ENCODE measurements around the gene KMT2C. TPM values are rescaled to one million over a fixed set of nuclear protein-coding genes. Genes with fewer than 3 reads are reported as not detected.

Gene KMT2C
- total RNA-seq, 1 experiment from 2014 or later: 45.4 TPM

GRCh38 chr7:152176797-152177196 is 259.0 kb downstream of the KMT2C start:
- ChIA-PET POLR2A (no interaction called here), CTCF (no interaction called here)
- ATAC-seq (no peak), DNase-seq (ENCODE audit: low spot score) (no peak)
- Mint-ChIP-seq H3K4me3 (no peak overlapping the region), H3K27me3 (ENCODE audit: low read depth) (no peaks in the 10 kb centered on the region), H3K9me3 (no peaks in the 10 kb centered on the region), H3K4me1 (no peaks in the 10 kb centered on the region), H3K36me3 (peaks cover 43% of the 10 kb centered on the region), H3K27ac (no peak overlapping the region)
- no peak for TF ChIP-seq ZBTB21 (CRISPR knock-in tag; IDR thresholded peaks at IDR 0.05; ENCODE audit: borderline replicate concordance)
- TF ChIP-seq, protein P1, sequence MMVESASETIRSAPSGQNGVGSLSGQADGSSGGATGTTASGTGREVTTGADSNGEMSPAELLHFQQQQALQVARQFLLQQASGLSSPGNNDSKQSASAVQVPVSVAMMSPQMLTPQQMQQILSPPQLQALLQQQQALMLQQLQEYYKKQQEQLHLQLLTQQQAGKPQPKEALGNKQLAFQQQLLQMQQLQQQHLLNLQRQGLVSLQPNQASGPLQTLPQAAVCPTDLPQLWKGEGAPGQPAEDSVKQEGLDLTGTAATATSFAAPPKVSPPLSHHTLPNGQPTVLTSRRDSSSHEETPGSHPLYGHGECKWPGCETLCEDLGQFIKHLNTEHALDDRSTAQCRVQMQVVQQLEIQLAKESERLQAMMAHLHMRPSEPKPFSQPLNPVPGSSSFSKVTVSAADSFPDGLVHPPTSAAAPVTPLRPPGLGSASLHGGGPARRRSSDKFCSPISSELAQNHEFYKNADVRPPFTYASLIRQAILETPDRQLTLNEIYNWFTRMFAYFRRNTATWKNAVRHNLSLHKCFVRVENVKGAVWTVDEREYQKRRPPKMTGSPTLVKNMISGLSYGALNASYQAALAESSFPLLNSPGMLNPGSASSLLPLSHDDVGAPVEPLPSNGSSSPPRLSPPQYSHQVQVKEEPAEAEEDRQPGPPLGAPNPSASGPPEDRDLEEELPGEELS (CRISPR knock-in tag; IDR thresholded peaks at IDR 0.05): no peak
- TF ChIP-seq ZNF263 (CRISPR knock-in tag; IDR thresholded peaks at IDR 0.05; ENCODE audit: low read depth): no peak
- TF ChIP-seq NFATC4 (CRISPR knock-in tag; IDR thresholded peaks at IDR 0.05): no peak
- no peak for TF ChIP-seq ZBTB43 (CRISPR knock-in tag; IDR thresholded peaks at IDR 0.05)
- TF ChIP-seq USF2 (CRISPR knock-in tag; IDR thresholded peaks at IDR 0.05): no peak
- TF ChIP-seq FOXJ3 (CRISPR knock-in tag; IDR thresholded peaks at IDR 0.05; ENCODE audit: borderline replicate concordance): no peak
- TF ChIP-seq CREM (CRISPR knock-in tag; IDR thresholded peaks at IDR 0.05): no peak
- no peak for TF ChIP-seq ATF1 (CRISPR knock-in tag; IDR thresholded peaks at IDR 0.05)
- TF ChIP-seq ZNF396 (CRISPR knock-in tag; IDR thresholded peaks at IDR 0.05; ENCODE audit: borderline replicate concordance): no peak
- TF ChIP-seq NR2C2 (CRISPR knock-in tag; IDR thresholded peaks at IDR 0.05): no peak
- no peak for TF ChIP-seq TCF7 (CRISPR knock-in tag; IDR thresholded peaks at IDR 0.05; ENCODE audit: low read depth)
- no peak for TF ChIP-seq IRF2 (CRISPR knock-in tag; IDR thresholded peaks at IDR 0.05; ENCODE audit: borderline replicate concordance, low read depth)
- no peak for TF ChIP-seq ZNF317 (CRISPR knock-in tag; IDR thresholded peaks at IDR 0.05; ENCODE audit: borderline replicate concordance, low read depth)
- no peak for TF ChIP-seq EMX1 (CRISPR knock-in tag; IDR thresholded peaks at IDR 0.05)

DNA sequence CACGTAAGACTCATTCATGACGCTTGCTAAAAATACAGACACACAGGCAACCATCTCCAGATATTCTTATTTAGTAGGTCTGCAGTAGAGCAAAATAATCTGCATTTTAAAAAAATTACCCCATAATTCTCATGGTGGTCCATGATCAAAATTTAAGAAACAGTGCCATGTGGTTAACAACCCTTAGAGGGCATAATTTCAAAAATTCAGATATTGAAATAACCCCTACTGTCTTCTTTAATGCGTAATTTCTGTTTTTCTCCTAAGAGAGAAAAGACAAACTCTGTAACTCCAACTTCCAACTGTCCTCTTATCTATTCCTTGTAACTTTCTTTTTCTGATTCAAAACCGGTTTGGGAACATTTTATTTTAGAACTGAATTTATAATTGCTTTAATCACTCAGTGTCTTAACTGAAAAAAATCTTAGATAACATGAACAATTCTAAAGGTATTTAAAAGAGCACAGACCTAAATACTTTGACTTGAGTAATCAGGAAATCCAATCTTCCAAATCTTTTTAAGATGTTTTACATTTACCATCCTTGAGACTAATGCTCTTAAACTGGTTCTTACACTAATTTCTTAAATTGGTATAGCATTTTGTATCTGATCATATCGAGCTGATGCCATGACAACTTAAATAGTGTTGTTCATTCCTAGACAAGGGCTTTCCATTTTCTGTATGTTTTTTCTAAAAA is 262.3 kb downstream of the KMT2C start:
- Mint-ChIP-seq H3K4me1 (no peaks in the 10 kb centered on the region), H3K4me3 (no peak overlapping the region), H3K36me3 (peaks cover 24% of the 10 kb centered on the region), H3K27ac (no peak overlapping the region), H3K27me3 (ENCODE audit: low read depth) (no peaks in the 10 kb centered on the region), H3K9me3 (no peaks in the 10 kb centered on the region)
- ATAC-seq: no peak
- no peak for DNase-seq (ENCODE audit: low spot score)
- ChIA-PET POLR2A (no interaction called here), CTCF (no interaction called here)
- TF ChIP-seq ZNF425 (CRISPR knock-in tag; conservative IDR thresholded peaks at IDR 0.05): no peak
- no peak for TF ChIP-seq FOXK1 (CRISPR knock-in tag; IDR thresholded peaks at IDR 0.05)
- TF ChIP-seq PRDM15 (CRISPR knock-in tag; IDR thresholded peaks at IDR 0.05): no peak
- TF ChIP-seq MXD4 (CRISPR knock-in tag; IDR thresholded peaks at IDR 0.05; ENCODE audit: borderline replicate concordance): no peak
- TF ChIP-seq TEAD4 (CRISPR knock-in tag; IDR thresholded peaks at IDR 0.05): no peak
- no peak for TF ChIP-seq ZNF512 (CRISPR knock-in tag; IDR thresholded peaks at IDR 0.05; ENCODE audit: borderline replicate concordance)
- TF ChIP-seq PREB (CRISPR knock-in tag; IDR thresholded peaks at IDR 0.05; ENCODE audit: borderline replicate concordance): no peak
- TF ChIP-seq ESRRA (CRISPR knock-in tag; IDR thresholded peaks at IDR 0.05; ENCODE audit: borderline replicate concordance): no peak
